Keratinocyte (primary cell): ENCODE data around the gene SLCO1B3.

Source experiments
- EZH2 ChIP-seq: IDR thresholded peaks from one replicate; pipeline ENCODE4 v1.6.1; 2012; ENCODE audit warnings: inconsistent platforms, mild to moderate bottlenecking, low read length, moderate library complexity
- TF ChIP-seq, protein P1 (sequence below), 3 experiments: IDR thresholded peaks in 1 of 3; conservative IDR thresholded peaks in 1 of 3; optimal IDR thresholded peaks in 1 of 3; 2 replicates in 2 of 3; 3 replicates in 1 of 3; pipeline versions ENCODE3 to v1.5.1; 2011; ENCODE audit warnings: low read length in 3 of 3, mild to moderate bottlenecking in 3 of 3, moderate library complexity in 2 of 3, control low read depth in 1 of 3, inconsistent platforms in 1 of 3; ENCODE audit not compliant: insufficient read depth in 2 of 3; ENCODE audit errors: extremely low read depth in 1 of 3

- TF ChIP-seq, protein P1, sequence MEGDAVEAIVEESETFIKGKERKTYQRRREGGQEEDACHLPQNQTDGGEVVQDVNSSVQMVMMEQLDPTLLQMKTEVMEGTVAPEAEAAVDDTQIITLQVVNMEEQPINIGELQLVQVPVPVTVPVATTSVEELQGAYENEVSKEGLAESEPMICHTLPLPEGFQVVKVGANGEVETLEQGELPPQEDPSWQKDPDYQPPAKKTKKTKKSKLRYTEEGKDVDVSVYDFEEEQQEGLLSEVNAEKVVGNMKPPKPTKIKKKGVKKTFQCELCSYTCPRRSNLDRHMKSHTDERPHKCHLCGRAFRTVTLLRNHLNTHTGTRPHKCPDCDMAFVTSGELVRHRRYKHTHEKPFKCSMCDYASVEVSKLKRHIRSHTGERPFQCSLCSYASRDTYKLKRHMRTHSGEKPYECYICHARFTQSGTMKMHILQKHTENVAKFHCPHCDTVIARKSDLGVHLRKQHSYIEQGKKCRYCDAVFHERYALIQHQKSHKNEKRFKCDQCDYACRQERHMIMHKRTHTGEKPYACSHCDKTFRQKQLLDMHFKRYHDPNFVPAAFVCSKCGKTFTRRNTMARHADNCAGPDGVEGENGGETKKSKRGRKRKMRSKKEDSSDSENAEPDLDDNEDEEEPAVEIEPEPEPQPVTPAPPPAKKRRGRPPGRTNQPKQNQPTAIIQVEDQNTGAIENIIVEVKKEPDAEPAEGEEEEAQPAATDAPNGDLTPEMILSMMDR (optimal IDR thresholded peaks at IDR 0.05 in 1 of 3, IDR thresholded peaks at IDR 0.05 in 1 of 3, conservative IDR thresholded peaks at IDR 0.05 in 1 of 3; ENCODE audit: extremely low read depth in 1 of 3, insufficient read depth in 2 of 3, low read length in 3 of 3): peak; percentile 17 to 25 (median 22)
- no peak for TF ChIP-seq EZH2
Measured at GRCh38 chr12:20946732-20947131, 136.2 kb downstream of the SLCO1B3 start.
